Measurements from ENCODE around the gene GRID2.

DNA sequence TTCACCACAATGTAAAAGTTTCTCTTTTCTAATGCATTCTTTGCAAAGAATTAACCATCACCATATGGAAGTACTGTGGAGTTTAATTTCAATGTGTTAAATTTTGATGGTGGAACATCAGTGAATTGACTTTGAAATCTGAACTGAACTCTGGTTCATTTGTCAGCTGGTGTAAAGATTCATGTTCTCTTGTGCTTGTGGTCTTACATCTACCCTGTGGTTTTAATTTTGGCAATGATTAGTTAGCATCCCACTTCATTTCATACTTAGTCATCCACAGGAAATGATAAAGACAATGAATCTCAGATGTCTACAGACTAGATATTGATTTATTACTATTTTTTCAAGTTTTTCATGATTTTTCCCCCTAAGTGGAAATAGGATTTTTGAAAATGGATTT is 77.8 kb downstream of the GRID2 start:
- TF ChIP-seq, protein P1, sequence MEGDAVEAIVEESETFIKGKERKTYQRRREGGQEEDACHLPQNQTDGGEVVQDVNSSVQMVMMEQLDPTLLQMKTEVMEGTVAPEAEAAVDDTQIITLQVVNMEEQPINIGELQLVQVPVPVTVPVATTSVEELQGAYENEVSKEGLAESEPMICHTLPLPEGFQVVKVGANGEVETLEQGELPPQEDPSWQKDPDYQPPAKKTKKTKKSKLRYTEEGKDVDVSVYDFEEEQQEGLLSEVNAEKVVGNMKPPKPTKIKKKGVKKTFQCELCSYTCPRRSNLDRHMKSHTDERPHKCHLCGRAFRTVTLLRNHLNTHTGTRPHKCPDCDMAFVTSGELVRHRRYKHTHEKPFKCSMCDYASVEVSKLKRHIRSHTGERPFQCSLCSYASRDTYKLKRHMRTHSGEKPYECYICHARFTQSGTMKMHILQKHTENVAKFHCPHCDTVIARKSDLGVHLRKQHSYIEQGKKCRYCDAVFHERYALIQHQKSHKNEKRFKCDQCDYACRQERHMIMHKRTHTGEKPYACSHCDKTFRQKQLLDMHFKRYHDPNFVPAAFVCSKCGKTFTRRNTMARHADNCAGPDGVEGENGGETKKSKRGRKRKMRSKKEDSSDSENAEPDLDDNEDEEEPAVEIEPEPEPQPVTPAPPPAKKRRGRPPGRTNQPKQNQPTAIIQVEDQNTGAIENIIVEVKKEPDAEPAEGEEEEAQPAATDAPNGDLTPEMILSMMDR (IDR thresholded peaks at IDR 0.05) = no peak
- no peak for TF ChIP-seq POLR2A (IDR thresholded peaks at IDR 0.05)
